ENCODE results near the gene SEPTIN11. TPM values are rescaled to one million over a fixed set of nuclear protein-coding genes. Genes with fewer than 3 reads are reported as not detected.
A peak's percentile ranks its signal among the peaks of the same experiment; 100 is the strongest.

Gene SEPTIN11
- total and polyA plus RNA-seq, 2 donors (not counting 1 experiment from before 2014, with no cell fraction given), result 688 to 1,286 TPM

DNA sequence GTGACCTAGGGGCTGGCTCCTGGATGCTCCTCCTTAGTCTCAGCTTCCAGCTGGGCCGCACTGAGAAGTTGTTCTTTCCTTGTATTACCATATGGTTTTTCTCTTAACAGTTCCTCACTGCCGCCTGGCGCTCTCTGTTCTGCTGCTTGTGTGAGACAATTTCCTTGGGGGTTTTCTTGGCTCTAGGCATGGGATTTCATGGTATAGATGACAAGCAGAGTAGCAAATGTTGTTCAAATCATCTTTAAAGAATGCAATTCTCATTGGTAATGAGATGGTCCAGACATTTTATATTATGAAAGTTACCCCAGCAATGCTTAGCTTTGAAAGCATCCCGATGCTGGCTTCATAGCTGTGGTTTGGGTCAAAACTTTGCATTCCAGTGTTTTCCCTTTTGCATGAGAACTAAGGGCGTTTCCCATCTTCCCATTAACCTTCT lies 37.6 kb downstream of the SEPTIN11 start:
- Histone ChIP-seq H3K27ac (ENCODE audit: insufficient read depth, low read length) (peak overlapping the region; percentile 94), H3K27me3 (ENCODE audit: control insufficient read depth, insufficient read depth, low read length) (no peaks in the 10 kb centered on the region), H3K9me3 (ENCODE audit: control insufficient read depth, insufficient read depth, low read depth, low read length) (no peaks in the 10 kb centered on the region), H3K4me2 (ENCODE audit: extremely low read depth, insufficient read depth, low read length) (peak overlapping the region; percentile 88), H3K4me3 (replicated peaks in 1 of 4; ENCODE audit: control extremely low read depth in 1 of 4, insufficient read depth in 1 of 4, low read depth in 3 of 4, low read length in 4 of 4) (peak overlapping the region; percentile 24 to 67 (median 40)), H3K9ac (ENCODE audit: insufficient read depth, low read length) (peak overlapping the region; percentile 72), H2AFZ (ENCODE audit: low read length) (no peak overlapping the region), H3K79me2 (ENCODE audit: control insufficient read depth, insufficient read depth, low read length) (peaks cover 71% of the 10 kb centered on the region), H3K36me3 (ENCODE audit: control insufficient read depth, insufficient read depth, low read length) (no peaks in the 10 kb centered on the region), H4K20me1 (ENCODE audit: control insufficient read depth, extremely low read depth, insufficient read depth, low read length) (no peaks in the 10 kb centered on the region), H3K4me1 (ENCODE audit: control insufficient read depth, extremely low read depth, insufficient read depth, low read length) (peaks cover 54% of the 10 kb centered on the region)
- TF ChIP-seq, protein P1, sequence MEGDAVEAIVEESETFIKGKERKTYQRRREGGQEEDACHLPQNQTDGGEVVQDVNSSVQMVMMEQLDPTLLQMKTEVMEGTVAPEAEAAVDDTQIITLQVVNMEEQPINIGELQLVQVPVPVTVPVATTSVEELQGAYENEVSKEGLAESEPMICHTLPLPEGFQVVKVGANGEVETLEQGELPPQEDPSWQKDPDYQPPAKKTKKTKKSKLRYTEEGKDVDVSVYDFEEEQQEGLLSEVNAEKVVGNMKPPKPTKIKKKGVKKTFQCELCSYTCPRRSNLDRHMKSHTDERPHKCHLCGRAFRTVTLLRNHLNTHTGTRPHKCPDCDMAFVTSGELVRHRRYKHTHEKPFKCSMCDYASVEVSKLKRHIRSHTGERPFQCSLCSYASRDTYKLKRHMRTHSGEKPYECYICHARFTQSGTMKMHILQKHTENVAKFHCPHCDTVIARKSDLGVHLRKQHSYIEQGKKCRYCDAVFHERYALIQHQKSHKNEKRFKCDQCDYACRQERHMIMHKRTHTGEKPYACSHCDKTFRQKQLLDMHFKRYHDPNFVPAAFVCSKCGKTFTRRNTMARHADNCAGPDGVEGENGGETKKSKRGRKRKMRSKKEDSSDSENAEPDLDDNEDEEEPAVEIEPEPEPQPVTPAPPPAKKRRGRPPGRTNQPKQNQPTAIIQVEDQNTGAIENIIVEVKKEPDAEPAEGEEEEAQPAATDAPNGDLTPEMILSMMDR (conservative IDR thresholded peaks at IDR 0.05 in 1 of 2, IDR thresholded peaks at IDR 0.05 in 1 of 2; ENCODE audit: low read depth in 1 of 2, low read length in 2 of 2), result peak in 1 of 2 donors; percentile 19
- TF ChIP-seq EZH2 (IDR thresholded peaks at IDR 0.05; ENCODE audit: low read length, missing control alignments), result no peak
- DNase-seq (ENCODE audit: low read depth in 2 of 2), result peak; percentile 99

DNA sequence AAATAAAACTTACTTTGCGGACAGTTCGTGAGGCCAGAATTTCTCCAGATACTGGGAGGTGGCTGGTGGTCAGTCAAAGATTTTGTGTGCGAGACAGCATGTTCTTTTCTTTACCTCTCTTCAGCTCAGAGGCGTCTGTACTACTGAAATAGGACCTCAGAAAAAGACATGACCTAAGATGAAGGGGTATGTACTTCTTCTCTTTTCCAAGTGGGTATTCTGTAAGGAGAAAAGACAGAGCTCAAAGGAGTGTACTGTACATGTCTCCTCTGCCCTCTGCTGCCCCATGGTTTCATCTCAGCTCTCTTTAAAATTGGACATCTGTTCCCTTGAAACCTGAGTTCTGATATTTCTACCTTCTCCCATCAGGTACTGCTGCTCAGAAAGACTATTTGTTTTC lies 38.1 kb downstream of the SEPTIN11 start:
- DNase-seq (ENCODE audit: low read depth in 2 of 2), result no peak
- peak overlapping the region; percentile 88 for H3K4me2 ChIP-seq (ENCODE audit: extremely low read depth, insufficient read depth, low read length)
- H3K9ac ChIP-seq (ENCODE audit: insufficient read depth, low read length), result peak overlapping the region; percentile 72
- TF ChIP-seq EZH2 (IDR thresholded peaks at IDR 0.05; ENCODE audit: low read length, missing control alignments), result no peak
- TF ChIP-seq, protein P1 (conservative IDR thresholded peaks at IDR 0.05 in 1 of 2, IDR thresholded peaks at IDR 0.05 in 1 of 2; ENCODE audit: low read depth in 1 of 2, low read length in 2 of 2), result peak in 1 of 2 donors; percentile 18
- no peaks in the 10 kb centered on the region for H3K27me3 ChIP-seq (ENCODE audit: control insufficient read depth, insufficient read depth, low read length)
- no peaks in the 10 kb centered on the region for H3K9me3 ChIP-seq (ENCODE audit: control insufficient read depth, insufficient read depth, low read depth, low read length)
- H3K4me3 ChIP-seq (replicated peaks in 1 of 4; ENCODE audit: control extremely low read depth in 1 of 4, insufficient read depth in 1 of 4, low read depth in 3 of 4, low read length in 4 of 4), result peak overlapping the region; percentile 24 to 67 (median 40)
- H3K36me3 ChIP-seq (ENCODE audit: control insufficient read depth, insufficient read depth, low read length), result no peaks in the 10 kb centered on the region
- H2AFZ ChIP-seq (ENCODE audit: low read length), result no peak overlapping the region
- H4K20me1 ChIP-seq (ENCODE audit: control insufficient read depth, extremely low read depth, insufficient read depth, low read length), result no peaks in the 10 kb centered on the region
- H3K79me2 ChIP-seq (ENCODE audit: control insufficient read depth, insufficient read depth, low read length), result peaks cover 72% of the 10 kb centered on the region
- peak overlapping the region; percentile 94 for H3K27ac ChIP-seq (ENCODE audit: insufficient read depth, low read length)
- H3K4me1 ChIP-seq (ENCODE audit: control insufficient read depth, extremely low read depth, insufficient read depth, low read length), result peaks cover 52% of the 10 kb centered on the region

DNA sequence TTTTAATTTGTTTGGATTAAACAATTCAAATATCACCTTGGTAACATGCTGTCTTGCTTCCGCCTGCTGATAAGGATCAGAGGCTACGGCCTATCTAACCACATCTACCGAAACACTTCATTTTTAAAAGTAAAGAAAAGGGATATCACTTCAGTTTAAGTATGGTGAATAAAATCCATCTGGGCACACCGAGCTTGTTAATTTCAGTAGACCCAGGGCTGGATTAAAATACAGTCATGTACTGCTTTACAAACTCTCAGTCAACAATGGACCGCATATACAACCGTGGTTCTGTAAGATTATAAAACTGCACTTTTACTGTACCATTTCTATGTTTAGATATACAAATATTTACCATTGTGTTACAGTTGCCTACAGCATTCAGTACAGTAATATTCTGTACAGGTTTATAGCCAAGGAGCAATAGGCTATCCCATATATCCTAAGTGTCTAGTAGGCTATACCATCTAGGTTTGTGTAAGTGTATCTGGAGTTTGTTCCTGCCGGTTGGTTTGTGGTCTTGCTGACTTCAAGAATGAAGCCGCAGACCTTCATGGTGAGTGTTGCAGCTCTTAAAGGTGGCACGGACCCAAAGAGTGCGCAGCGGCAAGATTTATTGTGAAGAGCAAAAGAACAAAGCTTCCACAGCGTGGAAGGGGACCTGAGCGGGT lies 40.0 kb downstream of the SEPTIN11 start:
- Histone ChIP-seq H4K20me1 (ENCODE audit: control insufficient read depth, extremely low read depth, insufficient read depth, low read length) (no peaks in the 10 kb centered on the region), H3K27ac (ENCODE audit: insufficient read depth, low read length) (peak overlapping the region; percentile 94), H3K4me2 (ENCODE audit: extremely low read depth, insufficient read depth, low read length) (no peak overlapping the region), H3K4me1 (ENCODE audit: control insufficient read depth, extremely low read depth, insufficient read depth, low read length) (peaks cover 43% of the 10 kb centered on the region), H3K9ac (ENCODE audit: insufficient read depth, low read length) (no peak overlapping the region), H3K9me3 (ENCODE audit: control insufficient read depth, insufficient read depth, low read depth, low read length) (no peaks in the 10 kb centered on the region), H2AFZ (ENCODE audit: low read length) (no peak overlapping the region), H3K27me3 (ENCODE audit: control insufficient read depth, insufficient read depth, low read length) (no peaks in the 10 kb centered on the region), H3K4me3 (replicated peaks in 1 of 4; ENCODE audit: control extremely low read depth in 1 of 4, insufficient read depth in 1 of 4, low read depth in 3 of 4, low read length in 4 of 4) (no peak overlapping the region), H3K36me3 (ENCODE audit: control insufficient read depth, insufficient read depth, low read length) (peaks cover 2% of the 10 kb centered on the region), H3K79me2 (ENCODE audit: control insufficient read depth, insufficient read depth, low read length) (peaks cover 80% of the 10 kb centered on the region)
- no peak for TF ChIP-seq EZH2 (IDR thresholded peaks at IDR 0.05; ENCODE audit: low read length, missing control alignments)
- TF ChIP-seq, protein P1 (conservative IDR thresholded peaks at IDR 0.05 in 1 of 2, IDR thresholded peaks at IDR 0.05 in 1 of 2; ENCODE audit: low read depth in 1 of 2, low read length in 2 of 2), result no peak
- no peak for DNase-seq (ENCODE audit: low read depth in 2 of 2)

All from fibroblast of lung (primary cell).